H9 (cell line): Measurements from ENCODE around the gene PTPRN2. TPM values are rescaled to one million over a fixed set of nuclear protein-coding genes. Genes with fewer than 3 reads are reported as not detected.

Experiments used
- DNase-seq: peaks from one replicate; pipeline ENCODE4 v3.0.0-alpha.2; 2017
- H2AFZ ChIP-seq: one replicate; pipeline ENCODE4 v1.6.1; 2013; ENCODE audit warnings: mild to moderate bottlenecking, low read length, control low read depth, moderate library complexity
- H2AK5ac ChIP-seq: 2 replicates; pipeline ENCODE4 v1.6.1; 2013; ENCODE audit warnings: low read length, control low read depth, mixed read lengths; ENCODE audit not compliant: insufficient read length
- H2BK120ac ChIP-seq: one replicate; pipeline ENCODE4 v1.6.1; 2013; ENCODE audit warnings: low read depth, mild to moderate bottlenecking, low read length, control low read depth, inconsistent platforms; ENCODE audit not compliant: poor library complexity, severe bottlenecking
- H2BK12ac ChIP-seq: 2 replicates; pipeline ENCODE4 v1.6.1; 2013; ENCODE audit warnings: low read length, control low read depth, mixed read lengths, low read depth; ENCODE audit not compliant: insufficient read length
- H2BK15ac ChIP-seq: 2 replicates; pipeline ENCODE4 v1.6.1; 2013; ENCODE audit warnings: low read depth, low read length, control low read depth
- H2BK20ac ChIP-seq: one replicate; pipeline ENCODE4 v1.6.1; 2013; ENCODE audit warnings: low read depth, mild to moderate bottlenecking, low read length, control low read depth, inconsistent platforms; ENCODE audit not compliant: poor library complexity, severe bottlenecking
- H2BK5ac ChIP-seq: 2 replicates; pipeline ENCODE4 v1.6.1; 2013; ENCODE audit warnings: low read length, control low read depth, mixed read lengths; ENCODE audit not compliant: insufficient read length
- H3K14ac ChIP-seq: 2 replicates; pipeline ENCODE4 v1.6.1; 2013; ENCODE audit warnings: low read length, control low read depth; ENCODE audit not compliant: insufficient read depth
- H3K18ac ChIP-seq: 2 replicates; pipeline ENCODE4 v1.6.1; 2013; ENCODE audit warnings: low read depth, mild to moderate bottlenecking, mixed read lengths, low read length, control low read depth; ENCODE audit not compliant: insufficient read length
- H3K23ac ChIP-seq: 2 replicates; pipeline ENCODE4 v1.6.1; 2013; ENCODE audit warnings: low read length, control low read depth, mixed read lengths, low read depth; ENCODE audit not compliant: insufficient read length
- H3K23me2 ChIP-seq: 2 replicates; pipeline ENCODE4 v1.6.1; 2013; ENCODE audit warnings: low read depth, mild to moderate bottlenecking, mixed read lengths, low read length, control low read depth; ENCODE audit not compliant: insufficient read length, poor library complexity, severe bottlenecking
- H3K27ac ChIP-seq: 2 replicates; pipeline ENCODE4 v1.5.1; 2013; ENCODE audit warnings: low read length, control low read depth, mixed read lengths, low read depth; ENCODE audit not compliant: insufficient read length
- H3K27me3 ChIP-seq: 2 replicates; pipeline ENCODE4 v1.6.1; 2013; ENCODE audit warnings: low read length, control low read depth, inconsistent platforms; ENCODE audit not compliant: insufficient read depth
- H3K4ac ChIP-seq: 2 replicates; pipeline ENCODE4 v1.6.1; 2013; ENCODE audit warnings: low read depth, mild to moderate bottlenecking, control low read depth, inconsistent platforms, low read length, moderate library complexity
- H3K4me1 ChIP-seq: 2 replicates; pipeline ENCODE4 v1.6.1; 2013; ENCODE audit warnings: low read length, control low read depth, inconsistent platforms; ENCODE audit not compliant: insufficient read depth
- H3K4me2 ChIP-seq: 2 replicates; pipeline ENCODE4 v1.6.1; 2013; ENCODE audit warnings: low read length, control low read depth, mixed read lengths; ENCODE audit not compliant: insufficient read length, insufficient read depth
- H3K56ac ChIP-seq: 2 replicates; pipeline ENCODE4 v1.6.1; 2013; ENCODE audit warnings: low read depth, mild to moderate bottlenecking, mixed read lengths, low read length, control low read depth; ENCODE audit not compliant: insufficient read length
- H3K79me1 ChIP-seq: 2 replicates; pipeline ENCODE4 v1.6.1; 2013; ENCODE audit warnings: low read depth, mild to moderate bottlenecking, moderate library complexity, low read length, control low read depth, inconsistent platforms; ENCODE audit not compliant: insufficient read depth, poor library complexity, severe bottlenecking
- H3K79me2 ChIP-seq: 2 replicates; pipeline ENCODE4 v1.6.1; 2013; ENCODE audit warnings: low read length, control low read depth, inconsistent platforms; ENCODE audit not compliant: insufficient read depth
- H3K9ac ChIP-seq: 2 replicates; pipeline ENCODE4 v1.6.1; 2013; ENCODE audit warnings: low read length, control low read depth, mixed read lengths; ENCODE audit not compliant: insufficient read length; ENCODE audit errors: extremely low read depth
- H3K9me3 ChIP-seq: one replicate; pipeline ENCODE4 v1.6.1; 2013; ENCODE audit warnings: low read depth, low read length, inconsistent platforms; ENCODE audit not compliant: control insufficient read depth
- H3T11ph ChIP-seq: one replicate; pipeline ENCODE4 v1.6.1; 2013; ENCODE audit warnings: mild to moderate bottlenecking, low read length, control low read depth, inconsistent platforms
- H4K20me1 ChIP-seq: one replicate; pipeline ENCODE4 v1.6.1; 2013; ENCODE audit not compliant: control insufficient read depth, insufficient read length, insufficient read depth
- H4K5ac ChIP-seq: 2 replicates; pipeline ENCODE4 v1.6.1; 2013; ENCODE audit warnings: low read depth, mild to moderate bottlenecking, mixed read lengths, low read length, control low read depth; ENCODE audit not compliant: insufficient read length
- H4K8ac ChIP-seq: replicated peaks from 2 replicates; pipeline ENCODE4 v1.6.1; 2013; ENCODE audit warnings: low read length, control low read depth, mixed read lengths, low read depth; ENCODE audit not compliant: insufficient read length
- H4K91ac ChIP-seq: 2 replicates; pipeline ENCODE4 v1.6.1; 2013; ENCODE audit warnings: low read depth, mild to moderate bottlenecking, moderate library complexity, mixed read lengths, low read length, control low read depth; ENCODE audit not compliant: insufficient read length
- H3K27ac Mint-ChIP-seq, 3 experiments: 2 replicates in 2 of 3; 3 replicates in 1 of 3; pipeline ENCODE4 v1.8.0; 2020 to 2021; ENCODE audit warnings: mixed read lengths in 3 of 3, mild to moderate bottlenecking in 1 of 3, moderate library complexity in 1 of 3
- H3K27me3 Mint-ChIP-seq: 2 replicates; pipeline ENCODE4 v1.8.0; 2021; ENCODE audit warnings: low read depth, mild to moderate bottlenecking, moderate library complexity, mixed read lengths
- H3K36me3 Mint-ChIP-seq, 3 experiments: 2 replicates in 2 of 3; 3 replicates in 1 of 3; pipeline ENCODE4 v1.8.0; 2020 to 2021; ENCODE audit warnings: low read depth in 3 of 3, mixed read lengths in 3 of 3; ENCODE audit not compliant: insufficient read depth in 1 of 3
- H3K4me1 Mint-ChIP-seq, 2 experiments: 2 replicates each; pipeline ENCODE4 v1.8.0; 2020; ENCODE audit warnings: mixed read lengths in 2 of 2
- H3K4me3 Mint-ChIP-seq, 2 experiments: 2 replicates in 1 of 2; 3 replicates in 1 of 2; pipeline ENCODE4 v1.8.0; 2020 to 2021; ENCODE audit warnings: mild to moderate bottlenecking in 2 of 2, mixed read lengths in 2 of 2, moderate library complexity in 1 of 2
- H3K9me3 Mint-ChIP-seq, 2 experiments: 2 replicates in 1 of 2; 3 replicates in 1 of 2; pipeline ENCODE4 v1.8.0; 2020; ENCODE audit warnings: mild to moderate bottlenecking in 2 of 2, mixed read lengths in 2 of 2, moderate library complexity in 1 of 2
- CTCF ChIP-seq: fragments of 200-600 bp; sonication (generic); conservative IDR thresholded peaks from 3 replicates; pipeline ENCODE4 v1.8.0; 2021; ENCODE audit warnings: antibody characterized with exemption, mild to moderate bottlenecking
- WGBS: extraction: QIAGEN DNeasy Blood & Tissue Kit; methylation state at CpG from one replicate; pipeline ENCODE4 v1.1.7; 2013; ENCODE audit warnings: missing lambda C conversion rate, low lambda C conversion rate, mixed read lengths; ENCODE audit not compliant: insufficient read length; ENCODE audit errors: extremely low coverage; 5-methylcytosine and 5-hydroxymethylcytosine counted together
- total RNA-seq: library from RNA; stranded (reverse); gene quantifications from 2 replicates; pipeline ENCODE4 v1.2.1, GENCODE V29; 2021

PTPRN2 gene
- total RNA-seq, 1 experiment from 2014 or later: 5.2 TPM

- Histone ChIP-seq H3K14ac (no peak overlapping the region), H3K23me2 (no peaks in the 10 kb centered on the region), H3K79me2 (no peaks in the 10 kb centered on the region), H2BK5ac (no peak overlapping the region), H2BK120ac (no peak overlapping the region), H3K18ac (no peak overlapping the region), H3K4me2 (no peak overlapping the region), H4K5ac (no peak overlapping the region), H2BK15ac (no peak overlapping the region), H4K20me1 (no peaks in the 10 kb centered on the region), H3K79me1 (no peaks in the 10 kb centered on the region), H3K56ac (no peak overlapping the region), H3K23ac (no peak overlapping the region), H3K27me3 (no peaks in the 10 kb centered on the region), H3K27ac (peak overlapping the region; percentile 22), H2BK20ac (no peak overlapping the region), H3K9ac (no peak overlapping the region), H3T11ph (no peak overlapping the region), H2AFZ (no peak overlapping the region), H4K91ac (no peak overlapping the region), H3K9me3 (no peaks in the 10 kb centered on the region), H3K4ac (no peak overlapping the region), H2AK5ac (no peak overlapping the region), H2BK12ac (no peak overlapping the region), H4K8ac (no peak overlapping the region), H3K4me1 (peaks cover 8% of the 10 kb centered on the region)
- Mint-ChIP-seq H3K27me3 (no peaks in the 10 kb centered on the region), H3K36me3 (peaks cover 0 to 11% (median 8%) of the 10 kb centered on the region in 3 experiments; a peak in 6 of 7 replicates), H3K4me3 (peak overlapping the region in 1 of 2 experiments; percentile 18; a peak in 1 of 5 replicates), H3K9me3 (no peaks in the 10 kb centered on the region), H3K27ac (peak overlapping the region; percentile 85 to 96 (median 93)), H3K4me1 (peaks cover 35 to 37% of the 10 kb centered on the region in 2 experiments)
- no CpG with 5 or more reads among the region's 3 CpGs for WGBS
- no peak for TF ChIP-seq CTCF
- peak; percentile 75 for DNase-seq
Observed at GRCh38 chr7:158617737-158618128, 30.1 kb upstream of the PTPRN2 start.
